Left renal cortex interstitium (tissue), 4 donors: ENCODE results near the gene DUOXA2. TPM values are rescaled to one million over a fixed set of nuclear protein-coding genes. Genes with fewer than 3 reads are reported as not detected.
A peak's percentile ranks its signal among the peaks of the same experiment; 100 is the strongest.

Experiments
- DNase-seq, 4 donors: peaks; one replicate each; pipeline ENCODE4 v3.0.0-alpha.2; 2013; ENCODE audit warnings: low read depth in 4 of 4, low spot score in 2 of 4, missing footprints in 1 of 4
- polyA plus RNA-seq, 4 donors: library from polyadenylated mRNA; unstranded; fragments of 120-200 nt; gene quantifications; one replicate each; pipeline ENCODE4 v1.2.1, GENCODE V29; 2013; ENCODE audit not compliant: insufficient read length in 4 of 4

The DUOXA2 gene
- polyA plus RNA-seq, 4 donors, result 0.08 to 0.10 TPM; not detected in 2

DNA sequence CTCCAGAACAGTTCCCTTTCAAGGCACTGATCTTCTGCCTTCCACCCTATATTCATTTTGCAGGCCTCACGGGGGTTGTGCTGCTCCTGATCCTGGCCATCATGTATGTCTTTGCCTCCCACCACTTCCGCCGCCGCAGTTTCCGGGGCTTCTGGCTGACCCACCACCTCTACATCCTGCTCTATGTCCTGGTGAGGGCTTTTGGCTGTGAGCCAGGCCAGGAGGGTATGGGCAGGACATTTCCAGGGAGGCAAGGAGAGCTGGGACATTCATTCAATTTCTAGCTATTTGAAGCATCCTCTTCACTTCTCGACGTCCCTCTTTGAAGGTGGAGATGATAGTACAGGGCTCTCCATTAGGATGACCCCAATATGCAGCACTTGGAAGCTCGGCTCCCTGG is 41.6 kb downstream of the DUOXA2 start:
- DNase-seq, result no peak

DNA sequence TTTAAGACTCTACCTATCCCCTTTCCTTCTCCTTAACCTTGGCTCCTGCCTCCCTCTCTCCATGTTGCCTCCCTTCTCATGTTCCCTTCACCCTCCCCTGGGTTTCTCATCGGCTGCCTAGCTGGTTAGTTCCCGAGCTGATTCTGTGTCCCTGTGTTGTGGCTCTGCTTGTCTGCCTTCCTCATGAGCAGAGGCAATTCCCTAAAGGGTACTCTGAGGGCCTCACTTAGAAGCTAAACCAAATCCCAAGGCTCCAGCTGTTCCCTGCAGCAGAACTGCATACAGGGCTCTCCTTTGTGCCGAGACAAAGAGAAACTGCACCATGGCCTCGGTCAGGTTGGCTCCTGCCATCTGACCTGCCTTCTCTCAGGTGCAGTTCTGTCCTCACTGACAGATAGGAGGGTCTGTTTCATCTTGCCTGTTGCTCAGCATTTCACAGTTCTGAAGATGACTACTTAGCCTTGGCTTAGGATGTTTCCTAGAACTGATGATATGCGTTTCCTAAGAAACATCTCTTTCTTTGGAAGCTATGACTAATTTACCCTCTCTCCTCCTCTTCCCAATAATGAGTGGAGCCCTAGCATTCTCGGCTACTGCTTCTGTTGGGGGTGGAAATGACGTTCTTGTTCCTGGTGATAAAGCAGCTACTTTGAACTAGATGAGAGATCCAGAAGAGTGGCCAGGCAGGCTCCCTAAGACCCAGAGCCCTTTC is 42.8 kb downstream of the DUOXA2 start:
- DNase-seq, result no peak

DNA sequence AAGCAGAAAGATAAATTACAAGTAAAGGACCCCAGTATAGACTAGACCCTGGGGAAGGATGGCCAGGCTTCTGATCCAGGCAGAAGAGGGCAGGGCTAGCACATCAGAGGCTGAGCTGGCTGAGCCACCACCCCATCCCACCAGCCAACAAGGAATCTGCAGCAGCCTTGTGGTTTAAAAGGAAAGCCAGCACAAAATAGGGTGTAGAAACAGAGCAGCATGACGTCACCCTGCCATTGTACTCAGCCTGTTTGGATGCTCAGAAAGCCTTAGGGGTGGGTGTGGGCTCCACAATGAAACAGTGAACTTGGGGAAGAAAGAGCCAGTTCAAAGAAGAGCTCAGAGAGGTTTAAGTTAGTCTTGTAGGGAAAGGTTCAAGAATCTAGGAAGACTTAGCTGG is 43.8 kb downstream of the DUOXA2 start:
- no peak for DNase-seq

DNA sequence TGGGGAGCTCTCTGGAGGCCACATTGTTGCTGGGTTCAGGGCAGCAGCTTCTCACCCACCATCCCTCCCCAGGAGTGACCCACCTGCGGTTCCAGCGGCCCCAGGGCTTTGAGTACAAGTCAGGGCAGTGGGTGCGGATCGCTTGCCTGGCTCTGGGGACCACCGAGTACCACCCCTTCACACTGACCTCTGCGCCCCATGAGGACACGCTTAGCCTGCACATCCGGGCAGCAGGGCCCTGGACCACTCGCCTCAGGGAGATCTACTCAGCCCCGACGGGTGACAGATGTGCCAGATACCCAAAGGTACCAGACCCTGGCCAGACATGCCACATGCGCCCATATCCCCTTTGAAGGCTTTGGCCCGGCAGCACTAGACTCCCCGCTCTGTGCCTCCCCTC is 47.5 kb downstream of the DUOXA2 start:
- no peak for DNase-seq

DNA sequence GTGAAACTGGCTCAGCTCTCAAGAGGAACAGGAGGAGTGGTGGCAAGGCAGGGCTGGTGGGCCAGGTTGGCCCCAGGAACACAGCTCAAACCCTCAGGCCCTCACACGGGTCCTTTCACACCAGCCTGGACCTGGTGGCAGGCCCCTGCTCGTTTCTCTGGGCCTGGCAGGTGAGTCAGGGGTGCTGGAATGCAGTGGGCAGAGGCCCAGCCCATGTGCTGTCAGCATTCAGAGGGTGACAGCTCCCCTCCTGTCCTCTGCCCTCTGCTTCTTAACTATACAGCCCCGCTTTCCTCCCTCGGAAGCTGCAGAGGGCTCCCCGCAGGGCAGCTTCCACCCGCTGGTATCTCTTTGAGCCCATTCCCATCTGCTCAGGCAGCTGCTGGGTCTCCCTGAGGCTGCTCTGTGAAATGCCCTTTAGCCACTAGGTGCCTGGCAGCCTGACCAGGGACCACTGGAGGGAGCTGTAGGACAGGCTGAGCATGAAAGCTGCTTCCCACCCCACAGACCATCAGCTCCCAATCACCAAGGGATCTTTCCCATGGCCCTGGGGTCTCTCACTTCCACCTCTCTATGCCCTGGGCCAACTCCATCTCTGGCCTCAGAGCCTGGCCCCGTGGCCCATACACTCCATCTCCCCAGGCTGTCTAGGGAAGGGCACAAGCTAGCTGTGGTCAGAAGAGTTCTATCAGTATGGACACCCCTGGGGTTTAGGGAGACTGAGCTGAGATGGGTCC is 48.8 kb downstream of the DUOXA2 start:
- peak in 2 of 4 donors; percentile 55 to 79 for DNase-seq

DNA sequence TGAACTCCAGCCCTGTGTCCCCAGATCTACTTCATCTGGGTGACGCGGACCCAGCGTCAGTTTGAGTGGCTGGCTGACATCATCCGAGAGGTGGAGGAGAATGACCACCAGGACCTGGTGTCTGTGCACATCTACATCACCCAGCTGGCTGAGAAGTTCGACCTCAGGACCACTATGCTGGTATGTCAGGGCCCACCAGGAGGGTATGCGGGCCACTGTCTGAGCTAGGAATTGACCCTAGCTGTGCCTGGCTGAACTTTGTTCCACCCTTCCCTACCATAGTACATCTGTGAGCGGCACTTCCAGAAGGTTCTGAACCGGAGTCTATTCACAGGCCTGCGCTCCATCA is 49.4 kb downstream of the DUOXA2 start:
- no peak for DNase-seq

DNA sequence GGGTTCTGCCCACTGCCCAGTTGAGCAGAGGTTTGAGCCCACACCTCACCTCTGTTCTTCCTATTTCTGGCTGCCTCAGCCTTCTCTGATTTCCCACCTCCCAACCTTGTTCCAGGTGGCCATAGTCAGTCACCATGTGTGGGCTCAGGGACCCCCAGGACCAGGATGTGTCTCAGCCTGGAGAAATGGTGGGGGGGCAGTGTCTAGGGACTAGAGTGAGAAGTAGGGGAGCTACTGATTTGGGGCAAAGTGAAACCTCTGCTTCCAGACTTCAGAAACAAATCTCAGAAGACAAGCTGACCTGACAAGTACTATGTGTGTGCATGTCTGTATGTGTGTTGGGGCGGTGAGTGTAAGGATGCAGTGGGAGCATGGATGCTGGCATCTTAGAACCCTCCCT is 50.8 kb downstream of the DUOXA2 start:
- DNase-seq, result no peak

DNA sequence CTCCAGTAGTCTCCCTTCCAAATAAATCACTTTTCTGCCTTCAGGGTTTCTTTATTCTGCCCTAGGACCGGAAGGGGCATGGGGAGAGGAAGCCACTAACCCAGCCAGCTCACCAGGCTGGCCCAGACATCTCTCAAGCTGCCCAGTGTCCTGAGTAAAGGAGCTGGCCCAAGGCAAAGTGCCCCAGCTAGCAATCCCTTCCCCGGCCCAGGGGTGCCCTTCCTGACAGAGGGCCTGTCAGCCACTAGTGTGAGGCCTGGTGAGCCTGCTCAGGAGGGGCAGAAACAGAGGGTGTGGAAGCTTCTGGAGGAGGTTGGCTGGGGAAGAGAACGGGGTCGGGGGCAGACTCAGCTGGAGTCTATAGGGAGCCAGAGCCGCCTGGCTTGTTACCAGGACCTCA is 51.4 kb downstream of the DUOXA2 start:
- no peak for DNase-seq

DNA sequence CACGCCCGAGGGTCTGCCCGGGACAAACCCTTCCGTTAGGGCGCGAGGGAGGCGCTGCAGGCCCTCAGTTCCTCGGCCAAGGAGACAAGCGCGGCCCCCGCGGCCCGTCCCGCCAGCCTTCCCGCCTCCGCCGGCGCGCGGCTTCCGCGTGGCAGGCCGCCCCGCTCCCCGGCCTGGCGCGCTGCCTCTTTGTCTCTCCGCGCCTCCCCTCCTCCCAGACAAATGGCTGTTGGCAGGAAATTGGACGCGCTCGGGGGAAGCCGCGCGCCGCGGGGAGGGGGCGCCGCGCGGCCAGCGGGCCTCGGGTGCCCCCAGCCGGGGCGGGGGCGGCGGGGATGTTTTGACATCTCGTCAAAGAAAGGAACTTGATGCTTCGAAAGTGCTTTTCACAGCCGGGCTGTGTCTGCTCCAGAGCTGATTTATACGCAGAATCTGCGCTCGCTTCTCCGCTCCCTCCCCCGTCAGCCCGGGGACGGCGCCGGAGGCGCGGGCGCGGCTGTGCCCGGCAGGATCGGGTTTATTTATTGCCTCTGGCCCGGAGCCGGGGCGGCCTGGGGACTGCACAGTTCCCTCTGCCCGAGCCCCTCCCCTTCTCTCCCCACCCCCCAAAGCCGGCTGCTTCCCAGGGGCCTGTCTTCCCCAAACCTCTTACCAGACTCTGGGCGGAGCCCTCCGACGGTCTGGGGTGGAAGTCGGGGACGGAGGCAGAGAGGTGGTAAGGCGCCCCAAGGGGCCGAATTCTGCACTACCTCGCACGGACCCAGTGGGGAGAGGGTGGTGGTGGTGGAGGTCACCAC is 52.9 kb downstream of the DUOXA2 start:
- peak; percentile 59 to 74 (median 64) for DNase-seq

DNA sequence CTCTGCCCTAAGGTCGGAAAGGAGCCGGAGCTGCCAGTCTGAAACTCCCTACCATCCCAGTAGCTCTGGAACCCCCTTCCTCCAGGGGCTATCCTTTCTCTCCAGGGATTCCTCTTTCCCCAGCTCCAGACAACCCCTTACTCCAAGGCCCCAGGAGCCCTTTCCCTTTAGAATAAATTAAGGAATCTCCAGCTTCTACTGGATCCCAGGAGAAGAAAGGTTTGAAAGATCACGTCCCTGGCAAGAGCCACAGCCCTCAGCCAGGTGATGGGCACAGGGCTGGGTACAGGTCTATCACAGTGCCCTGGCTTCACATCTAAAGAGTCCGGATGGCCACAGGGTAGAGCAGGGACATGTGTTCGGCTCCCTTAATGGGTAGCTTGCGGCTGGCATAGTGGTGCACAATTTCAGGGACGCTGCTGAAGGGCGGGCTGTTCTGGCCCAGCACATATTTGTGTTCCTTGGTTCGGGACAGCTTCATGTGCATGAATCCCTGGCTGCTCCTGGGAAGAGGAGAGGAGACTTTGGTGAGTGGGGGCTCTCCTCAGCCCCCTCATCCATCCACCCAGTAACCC is 53.6 kb downstream of the DUOXA2 start:
- no peak for DNase-seq

Other genes starting within 250 kb of the DUOXA2 start
- gene TERB2, start 157.6 kb upstream of the DUOXA2 start, polyA plus RNA-seq, result not detected
- gene SORD, start 91.1 kb upstream of the DUOXA2 start, polyA plus RNA-seq, result 10 to 100 TPM; 26.5 to 40.5 (median 38.7) TPM
- under 1 TPM in 3 of 4 donors, not detected in 1; 0.03 to 0.05 (median 0.05) TPM for gene DUOX2, start 154 bp upstream of the DUOXA2 start, polyA plus RNA-seq
- gene DUOXA1, start 15.6 kb downstream of the DUOXA2 start, polyA plus RNA-seq, result under 1 TPM in 3 of 4 donors, not detected in 1; 0.10 to 0.42 (median 0.33) TPM
- 1 to 10 TPM; 2.0 to 6.9 (median 3.8) TPM for gene DUOX1, start 15.7 kb downstream of the DUOXA2 start, polyA plus RNA-seq
- 10 to 100 TPM; 17.4 to 22.0 (median 19.1) TPM for gene SHF, start 73.6 kb downstream of the DUOXA2 start, polyA plus RNA-seq
- under 1 TPM; 0.29 to 0.99 (median 0.37) TPM for gene SLC28A2, start 137.9 kb downstream of the DUOXA2 start, polyA plus RNA-seq